Breast epithelium (tissue), 4 donors: ENCODE data around the gene THBS3. TPM values are rescaled to one million over a fixed set of nuclear protein-coding genes. Genes with fewer than 3 reads are reported as not detected.

Experiments
- DNase-seq, 2 donors: peaks; one replicate each; pipeline ENCODE4 v3.0.0-alpha.2; 2019; ENCODE audit warnings: low spot score in 2 of 2
- H3K27ac ChIP-seq, 2 donors: fragments of 200-600 bp; sonication (generic) in 1 of 2; one replicate each; pipeline ENCODE4 v1.5.1; 2016 to 2019; ENCODE audit warnings: mild to moderate bottlenecking in 1 of 2
- H3K27me3 ChIP-seq, 2 donors: fragments of 200-600 bp; sonication (generic) in 1 of 2; one replicate each; pipeline versions ENCODE4 v1.5.1 to v1.6.0; 2017 to 2019; ENCODE audit warnings: control low read depth in 1 of 2, mild to moderate bottlenecking in 1 of 2
- H3K36me3 ChIP-seq: fragments of 200-600 bp; one replicate; pipeline ENCODE4 v1.5.1; 2019
- H3K4me1 ChIP-seq, 2 donors: fragments of 200-600 bp; sonication (generic); one replicate each; pipeline ENCODE4 v1.5.1; 2016 to 2019; ENCODE audit warnings: control low read depth in 1 of 2
- H3K4me3 ChIP-seq, 3 donors: fragments of 200-600 bp; sonication (generic); 1 replicate in 2 of 3; 2 replicates in 1 of 3; pipeline ENCODE4 v1.5.1; 2016 to 2019; ENCODE audit warnings: mild to moderate bottlenecking in 3 of 3, moderate library complexity in 2 of 3
- H3K9me3 ChIP-seq, 2 donors: fragments of 200-600 bp; sonication (generic) in 1 of 2; one replicate each; pipeline ENCODE4 v1.5.1; 2016 to 2019; ENCODE audit warnings: control low read depth in 1 of 2
- POLR2A ChIP-seq: fragments of 450-650 bp; IDR thresholded peaks from one replicate; pipeline ENCODE4 v1.6.1; 2016; ENCODE audit warnings: antibody characterized with exemption, mild to moderate bottlenecking, moderate library complexity
- POLR2AphosphoS5 ChIP-seq, 3 donors: sonication (generic); formaldehyde crosslinking; IDR thresholded peaks; one replicate each; pipeline ENCODE4 v1.6.1; 2017; ENCODE audit warnings: antibody characterized with exemption in 3 of 3
- intact Hi-C: fragments of 100-400 bp; cut with DNase I; formaldehyde crosslinking; loops from one replicate; pipeline ENCODE4 v1.15.1; 2023; ENCODE audit warnings: low total_unique reads
- total RNA-seq, 3 donors: library from RNA; depleted of rRNA; stranded (reverse); fragments of >200 nt; gene quantifications; one replicate each; pipeline ENCODE4 v1.1.0, GENCODE V29; 2016
- TF ChIP-seq, protein P1 (sequence below), 3 donors: fragments of 450-650 bp; IDR thresholded peaks; one replicate each; pipeline ENCODE4 v1.5.1; 2016 to 2017; ENCODE audit warnings: antibody characterized with exemption in 3 of 3, mild to moderate bottlenecking in 3 of 3, moderate library complexity in 3 of 3

THBS3 gene
- total RNA-seq, 3 donors from 2014 or later: 17.3 to 27.5 (median 25.9) TPM

DNA sequence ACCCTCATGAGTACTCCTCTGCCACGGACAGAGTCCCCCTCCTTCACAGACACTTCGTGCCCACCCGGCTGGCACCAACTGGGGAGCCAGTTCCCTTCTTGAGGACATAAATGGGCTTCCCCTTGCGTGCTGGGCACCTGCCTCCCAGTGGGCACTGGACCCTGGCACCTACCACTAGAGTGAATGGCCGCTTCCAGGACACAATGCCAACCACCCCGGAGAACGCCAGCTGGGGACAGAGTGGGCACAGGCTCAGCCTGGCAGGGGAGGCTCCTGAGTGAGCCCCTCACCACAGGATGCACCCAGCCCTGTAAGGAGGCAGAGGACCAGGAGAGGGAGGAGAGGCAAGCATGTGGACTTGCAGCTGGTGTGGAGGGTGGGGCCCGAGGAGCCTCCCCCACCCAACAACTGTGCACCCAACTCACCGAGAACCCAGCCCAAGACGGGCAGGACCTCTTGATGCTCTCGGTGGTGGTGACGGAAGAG lies 46.6 kb upstream of the THBS3 start:
- no peak for DNase-seq
- Histone ChIP-seq H3K36me3 (peaks cover 4% of the 10 kb centered on the region), H3K27ac (peak overlapping the region; percentile 96), H3K4me1 (peaks cover 7 to 10% of the 10 kb centered on the region in 2 donors), H3K4me3 (peak overlapping the region; percentile 78 to 97 (median 95)), H3K27me3 (no peaks in the 10 kb centered on the region), H3K9me3 (no peaks in the 10 kb centered on the region)
- TF ChIP-seq POLR2A (no peak), POLR2AphosphoS5 (IDR thresholded peaks at IDR 0.05) (no peak)
- TF ChIP-seq, protein P1, sequence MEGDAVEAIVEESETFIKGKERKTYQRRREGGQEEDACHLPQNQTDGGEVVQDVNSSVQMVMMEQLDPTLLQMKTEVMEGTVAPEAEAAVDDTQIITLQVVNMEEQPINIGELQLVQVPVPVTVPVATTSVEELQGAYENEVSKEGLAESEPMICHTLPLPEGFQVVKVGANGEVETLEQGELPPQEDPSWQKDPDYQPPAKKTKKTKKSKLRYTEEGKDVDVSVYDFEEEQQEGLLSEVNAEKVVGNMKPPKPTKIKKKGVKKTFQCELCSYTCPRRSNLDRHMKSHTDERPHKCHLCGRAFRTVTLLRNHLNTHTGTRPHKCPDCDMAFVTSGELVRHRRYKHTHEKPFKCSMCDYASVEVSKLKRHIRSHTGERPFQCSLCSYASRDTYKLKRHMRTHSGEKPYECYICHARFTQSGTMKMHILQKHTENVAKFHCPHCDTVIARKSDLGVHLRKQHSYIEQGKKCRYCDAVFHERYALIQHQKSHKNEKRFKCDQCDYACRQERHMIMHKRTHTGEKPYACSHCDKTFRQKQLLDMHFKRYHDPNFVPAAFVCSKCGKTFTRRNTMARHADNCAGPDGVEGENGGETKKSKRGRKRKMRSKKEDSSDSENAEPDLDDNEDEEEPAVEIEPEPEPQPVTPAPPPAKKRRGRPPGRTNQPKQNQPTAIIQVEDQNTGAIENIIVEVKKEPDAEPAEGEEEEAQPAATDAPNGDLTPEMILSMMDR (IDR thresholded peaks at IDR 0.05): no peak
- intact Hi-C loops: loop anchor here (5.0 kb wide), 1 partner anchor 68 kb away; the partner anchor contains the start of gene RUSC1

DNA sequence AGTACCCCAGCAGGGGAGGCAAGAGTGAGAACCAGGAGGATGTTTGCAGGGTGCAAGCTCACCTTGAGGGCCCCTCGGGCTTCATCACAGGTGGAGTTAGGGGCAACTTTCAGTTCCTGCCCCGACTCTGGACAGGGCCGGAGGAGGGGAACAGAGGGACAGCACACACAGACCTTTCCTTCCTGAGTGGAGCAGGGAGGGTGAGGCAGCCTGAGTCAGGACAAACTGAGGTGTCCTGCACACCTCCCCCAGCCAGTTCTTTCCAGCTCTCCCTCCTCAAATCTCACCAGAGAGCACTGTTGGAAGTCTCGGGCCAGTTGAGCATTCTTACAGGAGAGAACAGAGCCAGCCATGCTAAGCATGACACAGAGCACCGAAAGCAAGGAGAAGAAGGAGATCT lies 46.1 kb upstream of the THBS3 start:
- Histone ChIP-seq H3K4me1 (peaks cover 7 to 10% of the 10 kb centered on the region in 2 donors), H3K36me3 (peaks cover 3% of the 10 kb centered on the region), H3K9me3 (no peaks in the 10 kb centered on the region), H3K4me3 (peak overlapping the region in 2 of 3 donors; percentile 78 to 97), H3K27ac (peak overlapping the region; percentile 96), H3K27me3 (no peaks in the 10 kb centered on the region)
- intact Hi-C loops: loop anchor here (5.0 kb wide), 1 partner anchor 69 kb away; the partner anchor contains the start of gene RUSC1
- DNase-seq: no peak
- TF ChIP-seq POLR2A (no peak), POLR2AphosphoS5 (IDR thresholded peaks at IDR 0.05) (no peak)
- TF ChIP-seq, protein P1 (IDR thresholded peaks at IDR 0.05): no peak

DNA sequence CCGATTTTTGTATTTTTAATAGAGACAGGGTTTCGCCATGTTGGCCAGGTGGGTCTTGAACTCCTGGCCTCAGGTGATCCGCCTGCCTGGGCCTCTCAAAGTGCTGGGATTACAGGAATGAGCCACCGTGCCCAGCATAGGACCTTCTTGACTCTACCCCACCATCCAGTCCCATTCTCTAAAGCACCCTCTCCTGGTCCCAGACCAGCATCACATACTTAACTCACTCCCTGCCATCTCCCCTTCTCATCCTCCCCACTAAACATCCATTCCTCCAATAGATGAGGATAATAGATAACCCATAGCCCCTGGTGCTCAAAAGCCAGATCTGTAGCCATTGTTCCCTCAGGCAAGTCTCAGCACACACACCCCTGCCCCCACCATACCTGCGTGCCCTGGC lies 45.5 kb upstream of the THBS3 start:
- Histone ChIP-seq H3K4me3 (no peak overlapping the region), H3K27me3 (no peaks in the 10 kb centered on the region), H3K27ac (no peak overlapping the region), H3K9me3 (no peaks in the 10 kb centered on the region), H3K36me3 (no peaks in the 10 kb centered on the region), H3K4me1 (peaks cover 7 to 10% of the 10 kb centered on the region in 2 donors)
- TF ChIP-seq POLR2AphosphoS5 (IDR thresholded peaks at IDR 0.05) (no peak), POLR2A (no peak)
- TF ChIP-seq, protein P1 (IDR thresholded peaks at IDR 0.05): no peak
- intact Hi-C loops: loop anchor here (5.0 kb wide), 1 partner anchor 69 kb away; the partner anchor contains the start of gene RUSC1
- DNase-seq: no peak

DNA sequence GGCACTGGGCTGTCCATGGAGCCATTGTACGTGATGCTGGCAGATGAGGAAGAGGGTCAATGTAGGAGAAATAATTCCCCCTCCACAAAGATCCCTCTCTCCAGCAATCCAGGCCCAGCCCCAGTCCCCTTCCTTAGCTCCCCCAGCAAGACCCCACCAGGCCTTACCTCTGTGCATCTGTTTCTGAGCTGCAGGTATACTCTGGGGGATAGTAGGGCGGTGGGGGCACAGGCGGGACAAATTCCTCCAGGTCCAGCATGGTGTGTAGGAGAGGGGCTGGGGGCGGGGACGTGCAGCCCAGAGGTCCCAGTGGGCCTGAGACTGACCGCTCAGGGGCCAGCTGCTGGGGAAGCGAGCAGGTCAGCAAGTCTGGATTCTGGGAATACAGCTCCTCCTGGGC lies 43.9 kb upstream of the THBS3 start:
- Histone ChIP-seq H3K4me3 (no peak overlapping the region), H3K27ac (no peak overlapping the region), H3K36me3 (no peaks in the 10 kb centered on the region), H3K27me3 (no peaks in the 10 kb centered on the region), H3K4me1 (peaks cover 7 to 10% of the 10 kb centered on the region in 2 donors), H3K9me3 (no peaks in the 10 kb centered on the region)
- no peak for DNase-seq
- intact Hi-C loops: loop anchor here (5.0 kb wide), 1 partner anchor 71 kb away; the partner anchor contains the start of gene RUSC1
- TF ChIP-seq POLR2AphosphoS5 (IDR thresholded peaks at IDR 0.05) (no peak), POLR2A (no peak)
- TF ChIP-seq, protein P1 (IDR thresholded peaks at IDR 0.05): no peak

DNA sequence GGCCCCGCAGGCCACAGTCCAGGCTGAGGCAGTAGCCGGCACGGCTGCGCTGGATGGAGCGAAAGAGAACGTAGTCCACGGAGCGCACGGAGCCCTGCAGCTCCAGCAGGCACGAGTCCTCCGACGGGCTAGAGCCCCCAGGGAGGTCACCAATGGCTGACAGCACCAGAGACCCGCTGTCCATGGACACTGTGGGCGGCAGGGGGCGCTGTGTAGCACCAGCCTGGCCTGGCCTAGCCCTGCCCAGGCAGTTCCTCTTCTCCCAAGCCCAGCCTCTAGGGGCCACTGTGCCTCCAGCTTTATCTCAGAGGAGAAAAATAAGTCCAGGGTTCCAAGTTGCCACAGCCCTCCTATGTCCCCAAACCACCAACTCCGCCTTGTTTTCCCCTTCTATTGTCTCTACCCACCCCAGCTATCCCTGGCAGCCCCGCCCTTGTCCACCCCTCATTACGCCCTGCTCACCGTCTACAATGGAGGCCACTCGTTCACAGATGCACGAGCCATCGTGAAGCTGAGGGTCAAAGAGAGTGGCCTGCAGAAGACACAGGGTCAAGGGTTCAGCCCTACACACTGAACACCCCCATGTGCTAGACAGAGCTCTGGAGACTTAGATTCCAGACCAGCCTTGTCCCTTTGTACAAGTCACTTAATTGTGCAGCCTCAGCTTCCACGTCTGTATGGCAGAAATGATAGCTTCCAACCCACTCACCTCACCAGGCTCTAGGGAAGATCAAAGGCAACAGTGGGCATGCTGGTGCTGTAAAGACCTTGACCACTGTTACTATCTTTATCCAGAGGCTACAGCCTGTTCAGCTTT lies 43.1 kb upstream of the THBS3 start:
- no peak for TF ChIP-seq POLR2A
- peak in 2 of 3 donors; percentile 24 to 66 for TF ChIP-seq POLR2AphosphoS5 (IDR thresholded peaks at IDR 0.05)
- TF ChIP-seq, protein P1 (IDR thresholded peaks at IDR 0.05): peak; percentile 98 to 99 (median 98)
- H3K4me1 ChIP-seq: peaks cover 7 to 10% of the 10 kb centered on the region in 2 donors
- peak overlapping the region; percentile 20 to 52 (median 27) for H3K4me3 ChIP-seq
- intact Hi-C loops: loop anchor here (5.0 kb wide), 1 partner anchor 71 kb away; the partner anchor contains the start of gene RUSC1
- DNase-seq: peak; percentile 86 to 92
- H3K9me3 ChIP-seq: no peaks in the 10 kb centered on the region
- H3K27me3 ChIP-seq: no peaks in the 10 kb centered on the region
- no peaks in the 10 kb centered on the region for H3K36me3 ChIP-seq
- peak overlapping the region; percentile 8 to 41 for H3K27ac ChIP-seq
